NCI-H69 (cell line): ENCODE measurements around the gene TMEM255B.
"Not testable (repeated sequence)": the region's sequence is repeated elsewhere in the genome, so short reads cannot be mapped to it uniquely, and the experiment has no call there.

Experiments used
- DNase-seq: peaks from one replicate; lab custom pipeline; 2025; lab: John Stamatoyannopoulos, UW

Gene TMEM255B

DNA sequence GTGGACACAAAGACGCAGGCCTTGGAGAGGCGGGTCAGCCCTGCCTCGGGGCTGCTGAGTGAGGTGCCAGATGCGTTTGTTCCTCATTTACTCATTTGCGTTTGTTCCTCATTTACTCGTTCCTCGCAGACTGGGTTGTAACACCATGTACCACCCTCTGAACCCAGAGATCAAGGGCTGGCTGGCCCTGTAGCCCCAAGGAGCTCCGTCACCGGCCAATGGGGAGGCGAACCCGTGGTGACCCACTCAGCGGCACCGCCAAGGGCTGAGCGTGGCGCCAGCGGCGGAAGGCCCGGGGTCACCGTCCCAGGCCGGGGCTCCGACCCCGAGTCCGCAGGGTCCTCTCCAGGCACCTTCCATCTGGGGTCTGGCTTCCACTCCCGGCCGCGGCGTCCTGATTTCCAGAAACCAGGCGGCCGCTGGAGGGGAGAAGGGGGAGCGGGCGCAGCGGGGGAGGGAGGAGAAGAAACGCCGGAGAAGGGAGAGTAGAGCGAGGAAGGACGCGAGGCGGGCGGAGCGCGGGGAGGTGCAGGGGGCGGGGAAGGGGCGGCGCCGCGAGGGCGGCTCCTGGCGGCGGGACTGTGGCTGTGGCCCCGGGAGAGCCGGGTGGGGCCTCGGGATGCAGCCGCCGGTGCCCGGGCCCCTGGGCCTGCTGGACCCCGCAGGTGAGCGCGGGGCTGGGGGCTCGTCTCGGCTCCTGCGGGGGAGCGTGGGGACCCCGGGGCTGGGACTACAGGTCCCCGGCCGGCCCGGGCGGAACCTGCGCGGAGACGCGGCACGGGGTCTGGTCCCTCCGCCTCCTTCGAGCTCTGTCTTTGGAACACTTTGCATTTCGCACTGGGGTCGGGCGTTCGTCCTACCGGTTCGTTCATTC is at the start of gene TMEM255B:
TMEM255B (plus strand) TSS at position 576 of the 874 bp plus-strand sequence; CDS start at position 620, 44 bp downstream.
- peak; percentile 91 for DNase-seq

DNA sequence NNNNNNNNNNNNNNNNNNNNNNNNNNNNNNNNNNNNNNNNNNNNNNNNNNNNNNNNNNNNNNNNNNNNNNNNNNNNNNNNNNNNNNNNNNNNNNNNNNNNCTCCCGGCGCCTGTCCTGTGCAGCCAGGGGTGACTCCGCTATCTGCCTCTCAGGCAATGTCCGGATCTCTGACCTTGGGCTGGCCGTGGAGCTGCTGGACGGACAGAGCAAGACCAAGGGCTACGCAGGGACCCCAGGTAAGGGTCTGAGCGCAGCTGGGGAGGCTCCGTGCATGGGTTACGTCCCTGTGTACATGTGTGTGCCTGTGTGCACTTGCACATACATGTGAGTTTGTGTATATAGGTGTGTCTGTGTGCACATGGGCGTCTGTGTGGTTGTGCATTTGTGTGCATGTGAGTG is 36.1 kb upstream of the TMEM255B start:
- DNase-seq, result no peak

DNA sequence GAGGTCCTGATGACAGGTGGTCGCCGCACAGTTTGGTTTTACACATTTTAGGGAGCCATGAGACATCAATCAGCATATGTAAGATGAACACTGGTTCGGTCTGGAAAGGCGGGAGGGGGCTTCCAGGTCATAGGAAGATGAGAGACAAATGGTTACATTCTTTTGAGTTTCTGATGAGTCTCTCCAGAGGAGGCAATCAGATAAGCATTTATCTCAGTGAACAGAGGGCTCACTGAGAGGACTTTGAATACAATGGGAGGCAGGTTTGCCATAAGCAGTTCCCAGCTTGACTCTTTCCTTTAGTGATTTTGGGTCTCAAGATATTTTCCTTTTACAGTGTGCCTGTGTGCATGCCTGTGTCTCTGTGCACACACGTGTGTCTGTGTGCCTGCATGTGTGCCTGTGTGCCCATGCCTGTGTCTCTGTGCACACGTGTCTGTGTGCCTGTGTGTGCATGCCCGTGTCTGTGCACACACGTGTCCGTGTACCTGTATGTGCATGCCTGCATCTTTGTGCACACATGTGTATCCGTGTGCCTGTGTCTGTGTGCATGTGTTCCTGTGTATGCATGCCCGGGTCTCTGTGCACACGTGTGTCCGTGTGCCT is 35.5 kb upstream of the TMEM255B start:
- DNase-seq, result no peak

DNA sequence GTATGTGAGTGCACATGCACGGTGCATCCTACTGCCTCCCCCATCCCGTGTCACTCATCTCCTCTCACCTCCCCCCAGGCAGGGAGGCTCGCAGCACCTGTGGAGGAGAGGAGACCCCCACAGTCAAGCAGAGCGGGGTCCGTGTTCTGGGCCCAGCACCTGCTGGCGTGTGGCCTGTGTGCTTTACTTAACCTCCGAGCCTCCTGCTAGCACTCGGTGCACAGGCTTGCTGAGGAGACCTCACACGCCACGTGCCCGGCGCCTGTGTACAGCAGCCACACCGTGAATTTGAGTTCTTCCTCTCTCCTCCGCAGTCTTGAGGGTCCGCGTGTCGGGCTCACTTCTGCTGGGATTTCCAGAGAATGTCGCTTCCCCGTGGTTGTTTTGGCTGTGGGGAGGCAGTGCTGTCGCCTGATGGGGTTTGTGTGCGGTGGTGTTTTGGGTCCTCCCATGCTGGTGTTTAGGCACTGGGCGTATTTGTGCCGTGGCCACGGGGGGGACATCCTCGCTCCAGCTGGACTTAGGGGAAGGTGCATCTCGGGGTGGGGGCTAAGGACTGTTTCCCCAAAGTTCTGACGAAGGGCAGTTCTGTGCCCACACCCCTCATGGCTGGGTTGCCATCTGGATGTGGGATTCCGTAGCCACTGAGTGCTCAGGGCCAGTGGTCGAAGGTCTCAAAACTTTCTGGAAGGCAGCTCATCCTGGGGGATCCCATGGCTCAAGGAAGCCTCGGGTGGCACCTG is 34.8 kb upstream of the TMEM255B start:
- DNase-seq, result no peak

DNA sequence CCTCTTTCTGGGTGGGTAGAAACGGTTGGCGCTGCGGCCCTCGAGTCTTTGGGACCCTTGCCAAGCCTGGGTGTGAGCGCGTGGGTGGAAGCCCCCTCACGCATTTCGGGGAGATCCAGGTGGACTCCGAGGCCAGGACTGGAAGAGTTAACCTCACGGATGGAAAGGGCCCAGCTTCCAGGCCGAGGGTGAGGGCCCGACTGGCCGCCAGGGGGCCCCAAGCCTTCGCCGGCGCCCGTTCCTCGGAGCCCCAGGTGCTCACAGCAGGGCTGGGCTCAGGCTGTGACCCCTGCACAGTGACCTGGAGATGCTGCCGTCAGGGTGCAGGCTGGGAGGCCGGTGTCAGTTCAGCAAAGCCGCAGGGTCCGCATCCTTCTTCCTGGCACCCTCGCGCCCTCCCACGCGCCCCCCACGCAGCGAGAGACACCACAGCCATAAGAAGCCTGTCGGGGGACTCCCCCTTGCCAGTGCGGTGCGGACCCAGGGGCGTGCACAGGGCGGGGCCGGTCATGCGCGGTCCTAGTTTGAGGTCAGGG is 34.2 kb upstream of the TMEM255B start:
- DNase-seq, result peak; percentile 94

DNA sequence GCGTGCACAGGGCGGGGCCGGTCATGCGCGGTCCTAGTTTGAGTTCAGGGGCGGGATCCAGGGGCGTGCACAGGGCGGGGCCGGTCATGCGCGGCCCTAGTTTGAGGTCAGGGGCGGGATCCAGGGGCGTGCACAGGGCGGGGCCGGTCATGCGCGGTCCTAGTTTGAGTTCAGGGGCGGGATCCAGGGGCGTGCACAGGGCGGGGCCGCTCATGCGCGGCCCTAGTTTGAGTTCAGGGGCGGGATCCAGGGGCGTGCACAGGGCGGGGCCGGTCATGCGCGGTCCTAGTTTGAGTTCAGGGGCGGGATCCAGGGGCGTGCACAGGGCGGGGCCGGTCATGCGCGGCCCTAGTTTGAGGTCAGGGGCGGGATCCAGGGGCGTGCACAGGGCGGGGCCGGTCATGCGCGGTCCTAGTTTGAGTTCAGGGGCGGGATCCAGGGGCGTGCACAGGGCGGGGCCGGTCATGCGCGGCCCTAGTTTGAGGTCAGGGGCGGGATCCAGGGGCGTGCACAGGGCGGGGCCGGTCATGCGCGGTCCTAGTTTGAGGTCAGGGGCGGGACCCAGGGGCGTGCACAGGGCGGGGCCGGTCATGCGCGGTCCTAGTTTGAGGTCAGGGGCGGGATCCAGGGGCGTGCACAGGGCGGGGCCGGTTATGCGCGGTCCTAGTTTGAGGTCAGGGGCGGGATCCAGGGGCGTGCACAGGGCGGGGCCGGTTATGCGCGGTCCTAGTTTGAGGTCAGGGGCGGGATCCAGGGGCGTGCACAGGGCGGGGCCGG is 33.5 kb upstream of the TMEM255B start:
- DNase-seq, result not testable (repeated sequence)

DNA sequence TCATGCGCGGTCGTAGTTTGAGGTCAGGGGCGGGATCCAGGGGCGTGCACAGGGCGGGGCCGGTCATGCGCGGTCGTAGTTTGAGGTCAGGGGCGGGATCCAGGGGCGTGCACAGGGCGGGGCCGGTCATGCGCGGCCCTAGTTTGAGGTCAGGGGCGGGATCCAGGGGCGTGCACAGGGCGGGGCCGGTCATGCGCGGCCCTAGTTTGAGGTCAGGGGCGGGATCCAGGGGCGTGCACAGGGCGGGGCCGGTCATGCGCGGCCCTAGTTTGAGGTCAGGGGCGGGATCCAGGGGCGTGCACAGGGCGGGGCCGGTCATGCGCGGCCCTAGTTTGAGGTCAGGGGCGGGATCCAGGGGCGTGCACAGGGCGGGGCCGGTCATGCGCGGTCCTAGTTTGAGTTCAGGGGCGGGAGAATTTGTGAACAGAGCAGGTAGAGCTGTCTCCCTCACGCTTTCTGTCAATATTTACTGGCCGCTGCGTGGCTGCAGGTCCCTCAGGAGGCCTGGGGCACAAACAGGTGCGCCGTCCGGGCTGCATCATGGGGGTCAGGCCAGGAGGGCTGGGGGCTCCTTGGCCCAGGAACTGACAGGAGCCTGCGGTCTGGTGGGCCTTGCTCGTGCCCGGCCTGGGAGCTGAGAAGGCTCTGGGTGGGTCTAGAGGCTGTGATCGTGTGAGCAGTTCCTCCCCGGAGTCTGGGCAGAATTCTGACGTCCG is 32.8 kb upstream of the TMEM255B start:
- DNase-seq, result peak; percentile 80

DNA sequence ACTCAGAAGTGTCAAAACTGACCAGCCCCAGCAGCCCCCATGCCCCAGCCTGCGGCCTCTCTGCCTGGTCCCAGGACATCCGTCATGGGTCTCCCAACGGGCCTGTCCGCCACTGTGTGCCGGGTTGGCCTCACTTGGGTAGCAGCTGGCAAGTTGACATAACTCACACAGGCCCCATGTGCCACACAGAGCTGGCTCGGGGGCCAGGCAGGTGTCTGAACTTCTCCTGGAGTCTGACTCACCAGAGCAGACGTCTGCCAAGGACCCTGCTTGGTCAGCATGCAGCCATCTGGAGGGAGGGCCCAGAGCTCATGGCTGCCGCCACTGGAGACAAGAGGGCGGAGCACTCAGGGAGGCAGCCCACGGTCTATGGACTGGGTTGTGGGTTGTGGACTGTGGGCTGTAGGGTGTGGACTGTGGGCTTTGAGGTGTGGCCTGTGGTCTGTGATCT is 32.0 kb upstream of the TMEM255B start:
- peak; percentile 40 for DNase-seq

DNA sequence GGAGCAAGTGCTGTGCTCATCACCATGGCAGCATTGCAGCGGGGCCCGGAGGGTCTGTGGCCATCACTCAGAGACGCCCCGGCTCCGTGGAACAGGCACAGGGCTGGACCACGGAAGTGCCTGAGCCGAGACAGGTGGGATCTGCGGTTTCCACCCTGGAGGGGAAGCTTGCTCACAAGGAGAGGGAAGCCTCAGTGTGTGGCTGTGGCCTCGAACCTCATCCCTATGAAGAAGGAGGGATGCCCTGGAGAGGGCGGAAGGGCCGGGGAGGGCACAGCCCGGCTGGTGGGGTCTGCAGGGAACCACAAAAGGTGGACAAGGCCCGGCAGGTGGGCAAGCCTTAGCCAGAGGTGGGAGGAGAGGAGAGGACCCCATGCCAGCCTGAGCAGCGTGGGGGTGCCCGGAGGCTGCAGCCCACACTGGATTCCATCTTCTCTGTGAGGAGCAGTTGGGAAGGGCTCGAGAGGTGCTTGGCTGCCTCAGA is 30.4 kb upstream of the TMEM255B start:
- DNase-seq, result no peak

DNA sequence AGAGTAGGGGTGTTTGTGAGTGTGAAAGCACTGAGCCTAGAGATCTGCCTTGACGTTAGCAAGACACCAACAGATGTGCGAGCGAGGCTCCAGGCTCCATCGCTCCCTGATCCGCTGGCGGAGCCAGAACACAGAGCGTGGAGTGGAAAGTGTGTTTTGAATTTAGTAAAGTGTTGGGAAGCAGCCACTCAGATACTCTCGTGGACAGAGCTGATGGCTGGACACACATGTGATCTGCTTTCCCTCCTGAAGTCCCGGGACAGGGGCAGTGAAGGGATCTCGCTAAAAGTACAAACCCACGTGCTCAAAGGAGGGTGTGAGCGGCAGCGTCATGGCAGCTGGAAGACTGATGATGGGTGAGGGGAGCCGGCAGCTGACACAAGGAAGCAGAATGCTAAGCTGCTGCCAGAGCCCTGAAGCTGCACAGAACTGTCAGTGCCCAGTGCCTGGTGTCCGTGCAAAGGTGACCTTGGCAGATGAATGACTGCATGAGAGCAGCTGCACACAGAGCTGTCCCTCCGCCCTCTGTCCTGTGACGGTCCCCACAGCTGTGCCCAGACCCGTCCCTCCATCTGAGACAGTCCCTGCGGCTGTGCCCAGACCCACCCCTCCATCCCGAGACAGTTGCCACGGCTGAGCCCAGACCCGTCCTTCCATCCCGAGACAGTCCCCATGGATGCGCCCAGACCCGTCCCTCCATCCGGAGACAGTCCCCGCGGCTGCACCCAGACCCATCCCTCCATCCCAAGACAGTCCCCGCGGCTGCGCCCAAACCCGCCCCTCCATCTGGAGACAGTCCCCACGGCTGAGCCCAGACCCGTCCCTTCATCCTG is 29.6 kb upstream of the TMEM255B start:
- DNase-seq, result peak; percentile 18

DNA sequence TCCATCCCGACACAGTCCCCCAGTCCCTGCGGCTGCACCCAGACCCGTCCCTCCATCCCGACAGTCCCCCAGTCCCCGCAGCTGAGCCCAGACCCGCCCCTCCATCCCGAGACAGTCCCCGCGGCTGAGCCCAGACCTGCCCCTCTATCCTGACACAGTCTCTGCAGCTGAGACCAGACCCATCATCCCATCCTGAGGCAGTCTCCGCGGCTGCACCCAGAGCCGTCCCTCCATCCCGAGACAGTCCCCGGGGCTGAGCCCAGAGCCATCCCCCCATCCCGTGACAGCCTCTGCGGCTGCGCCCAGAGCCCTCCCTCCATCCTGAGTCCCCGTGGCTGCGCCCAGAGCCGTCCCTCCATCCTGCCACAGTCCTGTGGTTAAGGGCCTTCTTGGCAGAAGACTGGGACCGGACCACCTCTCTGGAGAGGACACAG is 28.8 kb upstream of the TMEM255B start:
- DNase-seq, result no peak

DNA sequence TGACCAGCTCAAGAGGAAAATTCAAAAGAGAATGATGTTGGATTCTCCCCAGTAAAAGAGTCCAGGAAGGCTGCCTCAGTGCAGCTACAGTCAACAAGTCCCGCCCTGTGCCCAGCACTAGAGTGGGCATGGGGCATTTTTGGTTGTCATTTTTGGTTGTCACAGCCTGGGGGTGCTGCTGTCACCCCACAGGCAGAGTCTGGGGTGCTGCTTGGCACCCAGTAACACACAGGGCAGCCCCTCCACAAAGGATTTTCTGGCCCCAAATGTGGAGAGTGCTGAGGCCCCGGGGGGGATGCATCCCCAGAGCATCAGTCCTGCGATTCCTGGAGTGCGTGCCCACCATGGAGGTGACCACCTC is 28.2 kb upstream of the TMEM255B start:
- no peak for DNase-seq

DNA sequence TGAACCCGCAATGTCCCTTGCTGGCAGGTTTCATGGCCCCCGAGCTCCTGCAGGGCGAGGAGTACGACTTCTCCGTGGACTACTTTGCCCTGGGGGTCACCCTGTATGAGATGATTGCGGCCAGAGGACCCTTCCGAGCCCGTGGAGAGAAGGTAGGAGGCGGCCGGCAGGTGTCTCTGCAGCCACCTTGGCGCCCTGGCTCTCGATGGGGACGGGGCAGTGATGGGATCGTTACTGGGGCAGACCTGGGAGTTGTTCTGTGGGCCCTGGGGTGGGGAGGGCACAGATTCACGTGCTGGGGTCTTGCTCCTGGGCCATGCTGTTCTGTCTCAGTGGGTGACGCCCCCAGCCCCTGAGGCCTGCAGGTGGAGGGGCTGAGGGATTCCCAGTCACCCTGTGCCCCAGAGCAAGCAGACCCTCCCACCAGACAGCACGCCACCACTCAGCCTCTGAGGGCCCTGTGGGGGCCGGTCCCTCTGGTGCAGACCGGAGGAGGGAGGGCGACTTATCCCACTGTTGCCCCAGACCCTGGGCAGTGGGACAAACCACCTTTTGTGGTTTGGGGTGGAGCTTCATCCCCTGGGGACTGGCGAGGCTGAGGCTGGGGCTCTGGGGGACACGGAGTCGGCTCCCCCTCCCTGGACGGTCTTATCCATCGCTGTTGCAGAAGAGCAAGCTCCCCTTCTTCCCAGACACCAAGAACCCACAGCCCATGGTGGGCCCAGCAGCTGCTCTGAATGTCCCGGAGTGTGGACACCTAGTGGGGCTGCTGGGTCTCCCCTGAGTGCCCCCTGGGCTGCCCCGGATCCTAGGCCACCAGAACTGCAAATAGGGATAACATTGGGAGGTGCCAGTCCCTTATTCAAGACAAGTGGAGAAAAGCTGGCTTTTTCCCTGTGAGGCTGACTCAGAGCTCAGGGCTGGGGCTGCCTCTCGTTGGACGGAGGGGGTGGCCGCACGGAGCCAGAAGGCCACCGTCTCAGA is 27.5 kb upstream of the TMEM255B start:
- no peak for DNase-seq

DNA sequence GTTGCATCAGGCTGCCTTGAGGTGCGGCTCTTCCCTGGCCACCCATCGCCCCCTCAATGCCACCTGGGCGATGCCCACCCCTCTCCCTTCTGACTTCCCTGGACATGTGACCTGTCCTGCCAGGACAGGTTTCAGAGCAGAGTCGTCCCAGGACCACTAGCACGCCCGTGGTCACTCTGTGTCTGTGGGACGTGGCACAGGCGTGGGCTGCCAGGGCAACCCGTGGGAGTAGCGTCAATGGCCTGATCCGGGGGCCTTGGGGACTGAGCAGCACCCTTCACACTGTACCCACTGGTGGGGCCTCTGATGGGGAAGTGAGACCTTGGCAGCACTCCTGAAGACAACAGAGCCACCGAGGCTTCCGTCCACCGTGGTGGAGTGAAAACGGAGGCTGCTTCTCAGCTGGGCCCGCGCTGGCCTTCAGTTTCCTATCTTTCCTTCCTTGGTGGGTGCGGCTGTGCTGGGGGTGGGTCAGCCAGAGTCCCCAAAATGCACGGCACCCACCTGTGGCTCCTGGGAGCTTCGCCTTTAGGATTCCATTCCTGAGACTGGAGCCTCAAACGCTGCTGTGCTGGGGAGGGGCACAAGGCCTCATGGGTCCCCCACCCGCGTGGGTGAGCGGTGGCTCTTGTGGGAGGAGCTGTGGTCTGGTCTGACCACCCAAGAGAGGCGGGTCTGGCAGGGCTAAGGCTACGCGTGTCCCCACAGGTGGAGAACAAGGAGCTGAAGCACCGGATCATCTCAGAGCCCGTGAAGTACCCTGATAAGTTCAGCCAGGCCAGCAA is 26.7 kb upstream of the TMEM255B start:
- no peak for DNase-seq

DNA sequence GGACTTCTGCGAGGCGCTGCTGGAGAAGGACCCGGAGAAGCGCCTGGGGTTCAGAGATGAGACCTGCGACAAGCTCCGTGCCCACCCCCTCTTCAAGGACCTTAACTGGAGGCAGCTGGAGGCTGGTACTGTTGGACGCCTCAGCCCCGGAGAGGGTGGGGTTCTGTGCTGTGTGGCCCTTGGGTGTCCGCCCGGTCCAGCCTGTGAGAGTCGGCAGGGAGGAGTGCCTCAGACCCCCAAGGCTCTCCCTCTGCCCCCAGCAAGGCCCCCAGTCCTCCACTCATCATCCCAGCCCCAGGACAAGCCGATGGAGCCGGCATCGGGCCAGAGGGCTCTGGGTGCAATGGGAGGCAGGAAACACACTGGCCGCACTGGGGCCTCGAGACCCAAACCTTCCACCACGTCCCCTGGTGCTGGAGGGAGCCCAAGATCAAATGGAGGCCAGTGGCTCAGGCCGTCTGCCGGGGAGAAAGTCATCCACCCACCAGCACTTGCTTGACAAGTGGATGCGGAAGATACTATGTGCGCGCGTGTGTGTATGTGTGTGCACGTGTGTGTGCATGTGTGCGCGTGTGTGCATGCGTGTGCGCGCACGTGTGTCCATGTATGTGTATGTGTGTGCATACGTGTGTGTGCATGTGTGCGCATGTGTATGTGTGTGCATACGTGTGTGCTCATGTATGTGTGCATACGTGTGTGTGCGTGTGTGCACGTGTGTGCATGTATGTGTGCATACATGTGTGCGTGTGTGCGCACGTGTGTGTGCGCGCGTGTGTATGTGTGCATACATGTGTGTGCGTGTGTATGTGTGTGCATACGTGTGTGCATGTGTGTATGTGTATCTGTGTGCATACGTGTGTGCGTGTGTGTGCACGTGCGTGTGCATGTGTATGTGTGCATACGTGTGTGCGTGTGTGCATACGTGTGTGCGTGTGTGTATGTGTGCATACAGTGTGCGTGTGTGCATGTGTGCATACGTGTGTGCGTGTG is 25.8 kb upstream of the TMEM255B start:
- no peak for DNase-seq

DNA sequence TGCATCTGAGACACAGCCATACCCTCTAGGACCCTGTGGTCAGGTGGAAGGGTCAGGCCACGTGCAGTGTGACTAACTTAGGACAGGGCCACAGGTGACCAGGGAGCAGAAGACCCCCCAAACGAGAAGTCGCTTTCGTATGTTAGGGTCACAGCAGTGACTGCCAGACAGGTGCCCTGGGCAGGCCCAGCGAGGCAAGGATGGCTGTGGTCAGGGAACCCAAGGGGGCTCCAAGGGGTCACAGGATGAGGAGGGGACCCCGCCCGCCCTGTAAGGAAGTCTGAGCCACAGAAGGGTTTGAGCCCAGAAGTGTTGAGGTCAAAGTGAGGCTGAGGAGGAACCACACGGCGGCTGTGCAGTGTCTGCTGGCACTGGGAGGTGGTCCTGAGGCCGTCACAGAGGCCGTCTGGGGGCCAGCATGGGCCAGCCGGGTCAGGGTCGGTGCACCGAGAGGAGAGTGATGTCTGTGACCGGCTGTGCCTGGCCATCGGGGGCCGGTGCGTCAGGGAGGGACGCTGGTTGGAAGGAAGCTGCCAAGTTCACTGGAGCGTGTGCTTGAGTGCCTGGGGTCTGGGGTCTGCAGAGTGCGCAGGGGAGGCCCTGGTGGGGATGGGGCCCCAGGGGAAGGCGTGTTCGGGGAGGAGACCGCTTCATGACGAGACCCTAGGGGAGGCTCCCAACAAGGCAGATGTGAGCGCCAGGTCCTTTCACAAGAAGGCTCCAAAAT is 24.8 kb upstream of the TMEM255B start:
- DNase-seq, result no peak
